ENCODE measurements around the gene SLC26A8. TPM values are rescaled to one million over a fixed set of nuclear protein-coding genes. Genes with fewer than 3 reads are reported as not detected.

SLC26A8 gene
- polyA plus RNA-seq, 3 donors: 0.52 to 1.7 (median 1.5) TPM

GRCh38 chr6:35972471-35973367 lies 51.7 kb downstream of the SLC26A8 start:
- no peaks in the 10 kb centered on the region for H3K9me3 Mint-ChIP-seq
- WGBS (ENCODE audit: insufficient coverage): 95% methylated on average over 4 of the region's 7 CpGs
- Histone ChIP-seq H3K27me3 (ENCODE audit: control insufficient read depth in 2 of 2, insufficient read depth in 2 of 2, low read length in 2 of 2) (no peaks in the 10 kb centered on the region), H3K4me1 (ENCODE audit: control insufficient read depth in 1 of 2, insufficient read depth in 2 of 2, low read length in 2 of 2) (peaks cover 0 to 2% of the 10 kb centered on the region in 2 donors), H3K4me3 (replicated peaks in 1 of 3; ENCODE audit: low read depth in 2 of 3, low read length in 3 of 3) (no peak overlapping the region), H3K4me2 (replicated peaks; ENCODE audit: extremely low read depth, low read length, poor library complexity, severe bottlenecking) (no peak overlapping the region), H3K79me2 (ENCODE audit: insufficient read depth, low read length) (no peaks in the 10 kb centered on the region), H3K9me3 (replicated peaks in 1 of 2; ENCODE audit: control insufficient read depth in 1 of 2, insufficient read depth in 1 of 2, low read length in 2 of 2) (no peaks in the 10 kb centered on the region), H3K27ac (ENCODE audit: low read depth in 1 of 2, low read length in 2 of 2) (no peak overlapping the region), H3K9ac (ENCODE audit: insufficient read depth, low read length, poor library complexity, severe bottlenecking) (no peak overlapping the region), H4K20me1 (ENCODE audit: insufficient read depth, low read length) (no peaks in the 10 kb centered on the region), H2AFZ (ENCODE audit: insufficient read depth, low read depth, low read length, poor library complexity, severe bottlenecking) (no peak overlapping the region), H3K36me3 (replicated peaks in 1 of 2; ENCODE audit: control insufficient read depth in 1 of 2, insufficient read depth in 2 of 2, low read length in 2 of 2) (peaks cover 0 to 4% of the 10 kb centered on the region in 2 donors)
- peaks cover 7% of the 10 kb centered on the region for H3K4me1 Mint-ChIP-seq
- H3K4me3 Mint-ChIP-seq: no peak overlapping the region
- no peak for TF ChIP-seq CTCF (IDR thresholded peaks at IDR 0.05)
- peaks cover 0 to 2% (median 0%) of the 10 kb centered on the region in 3 donors for H3K27me3 Mint-ChIP-seq (ENCODE audit: low read depth in 3 of 3)
- H3K27ac Mint-ChIP-seq: peak overlapping the region in 1 of 7 donors; percentile 20
- no peak for DNase-seq
- H3K36me3 Mint-ChIP-seq: peaks cover 7 to 25% of the 10 kb centered on the region in 2 donors
- intact Hi-C loops (cut with micrococcal nuclease): no loop called here

GRCh38 chr6:35970181-35970580 lies 54.3 kb downstream of the SLC26A8 start:
- Mint-ChIP-seq H3K27me3 (ENCODE audit: low read depth in 3 of 3) (peaks cover 0 to 2% (median 0%) of the 10 kb centered on the region in 3 donors), H3K9me3 (no peaks in the 10 kb centered on the region), H3K36me3 (peaks cover 7 to 15% of the 10 kb centered on the region in 2 donors), H3K4me1 (peaks cover 7% of the 10 kb centered on the region), H3K27ac (no peak overlapping the region), H3K4me3 (no peak overlapping the region)
- no peaks in the 10 kb centered on the region for H3K9me3 ChIP-seq (replicated peaks in 1 of 2; ENCODE audit: control insufficient read depth in 1 of 2, insufficient read depth in 1 of 2, low read length in 2 of 2)
- peaks cover 0 to 2% of the 10 kb centered on the region in 2 donors for H3K4me1 ChIP-seq (ENCODE audit: control insufficient read depth in 1 of 2, insufficient read depth in 2 of 2, low read length in 2 of 2)
- H3K27me3 ChIP-seq (ENCODE audit: control insufficient read depth in 2 of 2, insufficient read depth in 2 of 2, low read length in 2 of 2): no peaks in the 10 kb centered on the region
- H3K36me3 ChIP-seq (replicated peaks in 1 of 2; ENCODE audit: control insufficient read depth in 1 of 2, insufficient read depth in 2 of 2, low read length in 2 of 2): no peaks in the 10 kb centered on the region
- H4K20me1 ChIP-seq (ENCODE audit: insufficient read depth, low read length): no peaks in the 10 kb centered on the region
- H3K4me3 ChIP-seq (replicated peaks in 1 of 3; ENCODE audit: low read depth in 2 of 3, low read length in 3 of 3): no peak overlapping the region
- intact Hi-C loops (cut with micrococcal nuclease): no loop called here
- H3K4me2 ChIP-seq (replicated peaks; ENCODE audit: extremely low read depth, low read length, poor library complexity, severe bottlenecking): no peak overlapping the region
- no peak for TF ChIP-seq CTCF (IDR thresholded peaks at IDR 0.05)
- H3K27ac ChIP-seq (ENCODE audit: low read depth in 1 of 2, low read length in 2 of 2): no peak overlapping the region
- no peak overlapping the region for H3K9ac ChIP-seq (ENCODE audit: insufficient read depth, low read length, poor library complexity, severe bottlenecking)
- H2AFZ ChIP-seq (ENCODE audit: insufficient read depth, low read depth, low read length, poor library complexity, severe bottlenecking): no peak overlapping the region
- H3K79me2 ChIP-seq (ENCODE audit: insufficient read depth, low read length): no peaks in the 10 kb centered on the region
- DNase-seq: no peak
- WGBS (ENCODE audit: insufficient coverage): no CpG with 5 or more reads among the region's 4 CpGs

All from CD14-positive monocyte (primary cell).